Endothelial cell of umbilical vein (primary cell): ENCODE data around the gene TMEM9B. TPM values are rescaled to one million over a fixed set of nuclear protein-coding genes. Genes with fewer than 3 reads are reported as not detected.

Experiments
- BruUV-seq: library from RNA; stranded (reverse); fragments of 400-500 nt; replicated peaks from 2 replicates; lab custom pipeline; 2021; lab: Mats Ljungman, UMichigan
- CTCF ChIA-PET: fragments of 300-600, 350-600 bp; sonication (Branson Sonifier 250); formaldehyde crosslinking; loops from one replicate; lab custom pipeline; 2021; ENCODE audit warnings: antibody characterized with exemption, inconsistent platforms; lab: Charles Lee
- POLR2A ChIA-PET: fragments of 300-600, 350-600 bp; sonication (Branson Sonifier 250); formaldehyde crosslinking; loops from one replicate; lab custom pipeline; 2021; ENCODE audit warnings: antibody characterized with exemption, inconsistent platforms; lab: Charles Lee
- DNase-seq: peaks from one replicate; pipeline ENCODE4 v3.0.0-alpha.2; 2011; ENCODE audit warnings: low read depth, low spot score
- FAIRE-seq: peaks from 2 replicates; lab custom pipeline; 2011; peaks lifted over from hg19 to GRCh38; lab: Jason Lieb, UNC
- H2AFZ ChIP-seq: 2 replicates; pipeline ENCODE4 v1.6.0; 2012; ENCODE audit warnings: low read depth, low read length, control low read depth, inconsistent platforms
- H3K27ac ChIP-seq: 2 replicates; pipeline ENCODE4 v1.5.1; 2011; ENCODE audit warnings: low read depth, mild to moderate bottlenecking, control low read depth, low read length, moderate library complexity; ENCODE audit not compliant: insufficient read depth
- H3K27me3 ChIP-seq, 2 experiments: 2 replicates each; pipeline versions ENCODE4 v1.6.0 to v1.6.1; 2011; ENCODE audit warnings: low read length in 2 of 2, mixed read lengths in 1 of 2; ENCODE audit not compliant: control insufficient read depth in 2 of 2, insufficient read depth in 2 of 2
- H3K36me3 ChIP-seq, 2 experiments: 2 replicates in 1 of 2; 3 replicates in 1 of 2; pipeline ENCODE4 v1.5.1; 2011; ENCODE audit warnings: low read length in 2 of 2, mild to moderate bottlenecking in 1 of 2, moderate library complexity in 1 of 2; ENCODE audit not compliant: control insufficient read depth in 2 of 2, insufficient read depth in 2 of 2; ENCODE audit errors: extremely low read depth in 1 of 2
- H3K4me1 ChIP-seq: 3 replicates; pipeline ENCODE4 v1.5.1; 2011; ENCODE audit warnings: mild to moderate bottlenecking, low read length; ENCODE audit not compliant: control insufficient read depth, insufficient read depth; ENCODE audit errors: extremely low read depth
- H3K4me2 ChIP-seq: 2 replicates; pipeline ENCODE4 v1.6.1; 2011; ENCODE audit warnings: low read length, control low read depth, mixed read lengths; ENCODE audit not compliant: insufficient read depth
- H3K4me3 ChIP-seq, 3 experiments: fragments of 200-600 bp in 1 of 3; sonication (generic), shearing (Covaris generic) in 1 of 3; replicated peaks in 1 of 3; 2 replicates each; pipeline ENCODE4 v1.5.1; 2011 to 2016; ENCODE audit warnings: control low read depth in 3 of 3, low read length in 3 of 3, mild to moderate bottlenecking in 2 of 3, inconsistent platforms in 1 of 3, low read depth in 1 of 3, moderate library complexity in 1 of 3; ENCODE audit not compliant: insufficient read depth in 1 of 3
- H3K79me2 ChIP-seq: 2 replicates; pipeline ENCODE4 v1.6.0; 2012; ENCODE audit warnings: low read length, inconsistent platforms; ENCODE audit not compliant: control insufficient read depth, insufficient read depth
- H3K9ac ChIP-seq: replicated peaks from 2 replicates; pipeline ENCODE3; 2011; ENCODE audit warnings: low read length, control low read depth; ENCODE audit not compliant: insufficient read depth; ENCODE audit errors: extremely low read depth
- H3K9me1 ChIP-seq: replicated peaks from 3 replicates; pipeline ENCODE4 v1.6.0; 2011; ENCODE audit warnings: mild to moderate bottlenecking, low read length; ENCODE audit not compliant: control insufficient read depth, insufficient read depth; ENCODE audit errors: extremely low read depth
- H3K9me3 ChIP-seq: replicated peaks from 2 replicates; pipeline ENCODE4 v1.5.1; 2012; ENCODE audit warnings: low read length, inconsistent platforms; ENCODE audit not compliant: control insufficient read depth, insufficient read depth
- H4K20me1 ChIP-seq: replicated peaks from 2 replicates; pipeline ENCODE3; 2011; ENCODE audit warnings: mild to moderate bottlenecking, low read length; ENCODE audit not compliant: control insufficient read depth, insufficient read depth; ENCODE audit errors: extremely low read depth
- CTCF ChIP-seq, 2 donors: IDR thresholded peaks; 1 replicate in 1 of 2; 2 replicates in 1 of 2; pipeline ENCODE4 v1.5.1; 2011; ENCODE audit warnings: low read length in 2 of 2, mild to moderate bottlenecking in 2 of 2, moderate library complexity in 2 of 2, control low read depth in 1 of 2, inconsistent platforms in 1 of 2, low read depth in 1 of 2; ENCODE audit not compliant: insufficient read depth in 1 of 2; ENCODE audit errors: extremely low read depth in 1 of 2
- FOS ChIP-seq: IDR thresholded peaks from 2 replicates; pipeline ENCODE4 v1.6.1; 2011; ENCODE audit warnings: mild to moderate bottlenecking, low read length, moderate library complexity, borderline replicate concordance; ENCODE audit not compliant: insufficient read depth
- dilution Hi-C: fragments of 300-500 bp; cut with MboI; formaldehyde crosslinking; loops from one replicate; pipeline ENCODE4 v1.15.0; 2019; ENCODE audit warnings: low sequenced_read_pairs; ENCODE audit not compliant: extremely low pct_ligation_motif_present
- intact Hi-C: fragments of 100-400 bp; cut with micrococcal nuclease; formaldehyde crosslinking; loops from one replicate; pipeline ENCODE4 v1.10.0; 2022
- polyA plus RNA-seq, 4 experiments: library from polyadenylated mRNA; depleted of rRNA in 3 of 4; stranded (reverse) in 3 of 4; unstranded in 1 of 4; fragments of >200 nt; gene quantifications; 2 replicates each; pipeline versions ENCODE4 v1.2.1 to v1.2.3, GENCODE V29; 2011 to 2012; ENCODE audit warnings: missing spikeins in 1 of 4
- total RNA-seq: library from RNA; stranded (reverse); gene quantifications from 2 replicates; pipeline ENCODE4 v1.2.3, GENCODE V29; 2021

Gene TMEM9B
- total and polyA plus RNA-seq, 2 donors (not counting 3 experiments of a cell fraction or from before 2014, with no cell fraction given): 28.2 to 30.2 TPM

GRCh38 chr11:8913961-8914660, 50.1 kb downstream of the TMEM9B start:
- Histone ChIP-seq H3K36me3 (peaks cover 3 to 8% of the 10 kb centered on the region in 2 experiments), H2AFZ (peak overlapping the region; percentile 9), H4K20me1 (no peaks in the 10 kb centered on the region), H3K9ac (peak overlapping the region; percentile 15), H3K27ac (no peak overlapping the region), H3K4me3 (peak overlapping the region in 1 of 3 experiments; percentile 17), H3K79me2 (peaks cover 6% of the 10 kb centered on the region), H3K27me3 (no peaks in the 10 kb centered on the region), H3K4me2 (peak overlapping the region; percentile 47), H3K4me1 (peaks cover 22% of the 10 kb centered on the region), H3K9me1 (no peaks in the 10 kb centered on the region), H3K9me3 (no peaks in the 10 kb centered on the region)
- CTCF ChIA-PET: interaction anchor here (0.6 to 2.6 kb wide), 21 partner anchors 9 to 593 kb away, joined by 3 to 140 read pairs (median 5); partner anchors contain the start of genes ASCL3 and TMEM9B
- no TSS peak for BruUV-seq
- intact Hi-C loops (loop anchor here (1.0 to 10.0 kb wide), 6 partner anchors 45 to 593 kb away; partner anchors contain the start of genes DENND5A, NRIP3 and ZNF143), dilution Hi-C loops (no loop called here)
- FAIRE-seq (peak; percentile 83), DNase-seq (peak; percentile 57)
- POLR2A ChIA-PET: no interaction called here
- TF ChIP-seq FOS (no peak), CTCF (IDR thresholded peaks at IDR 0.05; ENCODE audit: extremely low read depth in 1 of 2, insufficient read depth in 1 of 2, low read depth in 1 of 2, low read length in 2 of 2) (peak; percentile 72 to 79)
